T47D (cell line): Measurements from ENCODE around the gene GLB1L3.

ENCODE experiments used
- DNase-seq, 2 experiments: peaks; one replicate each; pipeline versions ENCODE4 v3.0.0 to v3.0.0-alpha.2; 2011 to 2012; ENCODE audit warnings: low read depth in 1 of 2, low spot score in 1 of 2
- JUND ChIP-seq: IDR thresholded peaks from 2 replicates; pipeline ENCODE4 v1.6.1; 2012; ENCODE audit warnings: low read depth
- in situ Hi-C: cut with HindIII; loops from 2 replicates; pipeline ENCODE4 v1.10.0; 2016; ENCODE audit warnings: low sequenced_read_pairs, low pct_unique_long_range_greater_than_20kb

Gene GLB1L3

DNA sequence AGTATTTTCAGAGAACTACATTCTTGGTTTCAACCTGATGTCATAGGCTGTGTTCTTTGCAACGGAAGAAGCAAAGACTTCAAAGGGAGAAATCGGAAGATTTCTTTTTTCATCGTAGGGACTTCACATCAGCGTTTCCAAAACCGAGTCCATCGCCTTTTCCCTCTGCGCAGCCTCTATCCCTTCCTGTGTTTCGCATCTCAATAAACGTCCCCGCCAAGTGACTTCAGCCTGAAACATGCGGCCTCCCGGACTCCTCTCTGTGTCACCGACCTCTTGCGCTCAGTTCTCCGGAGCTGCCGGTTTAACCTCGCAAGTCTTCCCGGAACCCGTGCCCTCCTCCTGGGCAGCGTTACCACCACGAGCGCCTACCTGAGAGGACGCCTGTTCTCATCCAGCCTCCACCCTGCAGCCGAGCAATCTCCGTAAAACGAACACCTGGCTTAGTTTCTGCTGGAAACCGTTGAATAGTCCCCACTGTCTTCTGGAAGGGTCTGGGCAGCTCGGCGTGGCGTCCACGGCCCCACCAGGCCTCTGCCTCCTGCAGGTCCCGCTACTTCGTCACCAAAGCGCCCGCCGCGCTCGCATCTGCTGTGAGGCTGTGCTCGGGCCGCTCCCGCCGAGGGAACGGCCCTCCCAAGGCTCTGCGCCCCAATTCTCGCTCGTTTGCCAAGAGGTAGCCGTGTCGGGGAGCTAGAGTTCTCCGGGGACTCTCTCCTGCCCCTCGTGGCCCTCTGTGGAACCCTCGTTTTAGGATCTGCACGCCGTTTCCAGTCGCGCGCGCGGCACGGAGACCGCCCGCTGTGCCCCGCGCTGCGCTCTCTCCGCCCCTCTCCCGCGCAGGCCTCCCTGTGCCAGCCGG lies at the start of gene GLB1L3:
Gene GLB1L3 (plus strand): TSS at position 846 of the 862 bp plus-strand sequence. CDS start 362 bp downstream, outside the sequence.
- in situ Hi-C loops, result no loop called here
- no peak for DNase-seq
- TF ChIP-seq JUND, result no peak

GRCh38 chr11:134226806-134227325 lies 49.3 kb upstream of the GLB1L3 start:
- no peak for TF ChIP-seq JUND
- in situ Hi-C loops, result no loop called here
- no peak for DNase-seq

DNA sequence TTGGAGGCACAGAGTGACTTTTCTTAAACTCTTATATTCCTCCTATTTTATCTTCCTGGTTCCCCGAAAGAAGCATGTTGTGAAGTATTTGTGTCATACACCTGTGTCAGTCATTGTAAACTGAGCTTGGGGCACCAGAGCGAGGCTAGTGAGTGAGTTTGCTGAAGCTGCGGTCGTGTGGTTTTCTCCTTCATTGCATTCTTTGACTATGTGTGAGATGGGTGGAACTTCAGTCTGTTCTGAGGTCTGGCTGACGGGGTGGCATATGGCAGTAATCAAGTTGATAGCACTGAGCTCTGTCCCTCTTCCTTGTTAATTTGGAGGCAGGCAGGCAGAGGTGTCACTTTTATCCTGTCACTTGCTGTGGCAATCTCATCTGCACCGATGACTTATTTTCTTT lies 47.6 kb upstream of the GLB1L3 start:
- no peak for TF ChIP-seq JUND
- in situ Hi-C loops, result no loop called here
- DNase-seq, result no peak

GRCh38 chr11:134229126-134229790 lies 46.9 kb upstream of the GLB1L3 start:
- no peak for DNase-seq
- in situ Hi-C loops, result no loop called here
- no peak for TF ChIP-seq JUND

GRCh38 chr11:134230339-134230738 lies 45.8 kb upstream of the GLB1L3 start:
- TF ChIP-seq JUND, result no peak
- DNase-seq, result no peak
- in situ Hi-C loops, result no loop called here

GRCh38 chr11:134231958-134232659 lies 44.1 kb upstream of the GLB1L3 start:
- DNase-seq, result no peak
- no peak for TF ChIP-seq JUND
- in situ Hi-C loops, result no loop called here

GRCh38 chr11:134233729-134234179 lies 42.4 kb upstream of the GLB1L3 start:
- no peak for TF ChIP-seq JUND
- in situ Hi-C loops, result no loop called here
- no peak for DNase-seq

DNA sequence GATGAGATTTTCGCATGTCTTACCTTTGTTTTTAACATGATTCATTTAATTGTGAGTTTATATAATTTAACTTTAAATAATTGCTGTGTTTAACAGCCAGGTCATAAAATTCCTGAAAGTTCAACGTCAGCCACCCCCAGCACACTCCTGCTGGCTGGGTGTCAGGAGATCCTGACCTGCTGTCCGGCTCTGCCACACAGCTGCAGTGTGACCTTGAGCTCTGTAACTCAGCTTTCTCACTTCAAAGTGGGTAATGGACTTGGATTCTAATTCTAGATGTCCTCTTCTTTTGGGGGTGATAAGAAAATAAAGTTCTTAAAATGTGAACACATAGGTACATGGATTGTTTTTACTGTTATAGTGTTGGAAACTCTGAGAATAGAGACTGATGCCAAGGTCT lies 40.8 kb upstream of the GLB1L3 start:
- in situ Hi-C loops, result no loop called here
- no peak for DNase-seq
- no peak for TF ChIP-seq JUND

GRCh38 chr11:134236834-134237556 lies 39.2 kb upstream of the GLB1L3 start:
- in situ Hi-C loops, result no loop called here
- no peak for DNase-seq
- TF ChIP-seq JUND, result no peak

DNA sequence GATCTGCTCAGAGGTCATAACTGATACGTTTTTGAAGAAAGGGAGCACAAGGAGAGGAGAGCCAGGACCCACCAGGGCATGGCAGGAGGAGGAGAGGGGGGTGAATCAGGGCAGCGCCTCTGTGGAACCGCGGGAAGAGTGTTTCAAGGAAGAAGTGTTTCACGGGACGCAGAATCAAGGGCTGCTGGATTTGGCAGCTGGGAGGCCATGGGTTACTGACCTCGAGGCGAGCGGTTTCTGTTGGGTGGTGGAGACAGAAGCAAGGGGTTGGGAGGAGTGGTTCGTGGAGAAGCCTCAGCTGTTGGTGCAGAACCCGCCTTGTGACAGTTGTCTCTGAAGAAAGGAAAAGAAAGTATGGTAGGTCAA lies 38.6 kb upstream of the GLB1L3 start:
- no peak for TF ChIP-seq JUND
- no peak for DNase-seq
- in situ Hi-C loops, result no loop called here

DNA sequence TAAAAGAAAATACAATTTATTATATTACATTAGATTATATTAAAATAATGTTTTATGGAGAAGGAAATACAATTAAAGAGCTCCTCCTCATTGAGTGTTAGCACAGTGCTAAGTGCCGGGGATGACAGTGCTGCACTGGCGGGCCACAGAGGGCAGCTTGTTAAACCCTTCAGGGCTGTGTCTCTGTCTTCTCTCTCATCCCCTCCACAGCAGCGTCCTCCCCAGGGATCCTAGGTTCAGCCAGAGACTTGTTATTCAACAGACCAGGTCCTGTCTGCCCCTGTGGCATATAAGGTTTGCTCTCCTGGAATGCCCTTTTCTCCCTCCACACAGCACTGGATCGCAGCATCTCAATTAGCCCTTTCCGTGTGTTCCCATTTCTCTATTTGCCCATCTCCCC lies 37.2 kb upstream of the GLB1L3 start:
- in situ Hi-C loops, result no loop called here
- TF ChIP-seq JUND, result no peak
- no peak for DNase-seq

GRCh38 chr11:134240592-134240991 lies 35.6 kb upstream of the GLB1L3 start:
- TF ChIP-seq JUND, result no peak
- DNase-seq, result no peak
- in situ Hi-C loops, result no loop called here
